ENCODE measurements around the gene DDX41.
A peak's percentile ranks its signal among the peaks of the same experiment; 100 is the strongest.

DDX41 gene

DNA sequence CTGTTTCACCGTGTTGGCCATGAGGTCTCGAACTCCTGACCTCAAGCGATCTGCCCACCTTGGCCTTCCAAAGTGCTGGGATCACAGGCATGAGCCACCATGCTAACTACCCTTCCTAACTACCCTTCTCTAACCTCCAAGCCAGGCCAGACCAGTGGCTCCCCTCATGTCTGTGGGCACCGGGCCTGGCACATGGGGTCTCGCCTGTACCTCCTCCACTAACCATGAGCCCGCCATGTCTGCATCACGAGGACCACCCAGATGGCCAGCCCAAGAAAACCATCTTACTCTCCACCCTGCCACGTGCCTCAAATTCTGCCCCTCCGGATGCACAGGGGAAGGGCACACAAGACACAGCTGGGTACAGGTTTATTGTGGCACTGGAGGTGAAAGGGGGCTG lies 33.7 kb downstream of the DDX41 start:
- DNase-seq: no peak

- no peak for DNase-seq
Measured at GRCh38 chr5:177482359-177482795, 34.4 kb downstream of the DDX41 start.

- no peak for DNase-seq
Measured at GRCh38 chr5:177479774-177480173, 37.0 kb downstream of the DDX41 start.

GRCh38 chr5:177478711-177479646 lies 37.8 kb downstream of the DDX41 start:
- peak; percentile 47 for DNase-seq

DNA sequence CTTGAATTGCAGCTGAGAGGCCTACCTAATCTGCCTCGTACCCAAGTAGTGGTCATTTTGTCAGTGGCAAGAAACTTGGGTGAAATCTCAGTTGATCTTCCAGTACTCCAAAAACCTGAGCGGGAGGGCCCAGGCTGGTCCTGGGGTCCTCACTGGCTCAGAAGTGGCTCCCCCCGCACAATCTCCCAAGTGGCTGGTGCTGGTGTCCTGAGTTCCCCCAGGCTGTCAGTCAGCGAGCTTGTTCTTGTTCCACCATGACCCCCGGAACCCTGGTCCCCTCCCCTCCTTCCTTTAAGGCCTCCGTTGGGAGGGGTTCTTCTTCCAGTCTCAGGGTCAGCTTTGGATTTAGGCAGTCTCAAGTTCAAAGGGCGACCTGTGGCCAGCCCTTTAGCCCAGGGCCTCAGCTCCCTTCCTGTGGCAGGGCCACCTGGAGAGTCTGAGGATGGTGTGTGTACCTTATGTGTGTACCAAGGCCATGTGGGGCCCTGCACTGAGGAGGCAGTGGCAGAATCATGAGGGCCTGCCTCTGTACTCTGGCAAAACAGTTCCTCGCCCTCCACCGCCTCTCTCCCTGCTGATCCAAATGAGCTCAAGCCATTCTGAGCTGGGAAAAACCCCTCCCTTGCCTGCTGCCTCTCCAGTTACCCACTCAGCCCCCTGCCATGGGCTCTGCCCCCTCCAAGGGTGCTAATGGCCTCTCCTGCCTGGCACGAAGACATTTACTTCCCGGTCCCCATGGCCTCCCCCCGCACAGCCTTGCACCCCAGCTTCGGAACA lies 38.9 kb downstream of the DDX41 start:
- no peak for DNase-seq

DNA sequence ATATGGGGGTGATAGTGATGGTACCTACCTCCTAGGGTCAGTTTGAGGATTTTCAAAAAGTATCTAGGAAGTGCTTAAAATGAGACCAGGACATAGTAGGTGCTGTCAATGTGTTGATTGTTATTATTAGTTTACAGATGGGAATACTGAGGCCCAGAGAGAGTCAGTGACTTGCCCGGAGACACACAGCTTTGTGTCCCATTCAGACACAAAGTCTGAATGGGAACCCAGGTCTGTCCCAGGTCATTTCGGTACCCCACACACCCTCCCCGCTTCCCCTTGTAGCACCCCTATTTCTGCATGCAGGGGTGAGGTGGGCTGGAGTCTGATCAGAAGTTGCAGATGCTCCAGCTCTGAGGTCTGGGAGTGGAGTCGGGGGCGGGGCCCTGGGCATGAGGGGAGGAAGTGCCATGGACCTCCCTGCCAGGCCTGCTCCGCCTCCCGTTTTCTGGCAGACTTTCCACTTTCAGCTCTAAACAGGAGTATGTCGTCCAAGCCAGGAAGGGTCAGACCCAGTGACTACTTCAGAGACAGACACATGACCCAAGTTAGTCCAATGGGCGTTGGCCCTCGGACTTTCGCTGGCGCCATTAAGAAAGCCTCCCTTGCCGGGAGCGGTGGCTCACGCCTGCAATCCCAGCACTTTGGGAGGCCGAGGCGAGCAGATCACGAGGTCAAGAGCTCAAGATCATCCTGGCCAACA lies 40.1 kb downstream of the DDX41 start:
- DNase-seq: no peak

DNA sequence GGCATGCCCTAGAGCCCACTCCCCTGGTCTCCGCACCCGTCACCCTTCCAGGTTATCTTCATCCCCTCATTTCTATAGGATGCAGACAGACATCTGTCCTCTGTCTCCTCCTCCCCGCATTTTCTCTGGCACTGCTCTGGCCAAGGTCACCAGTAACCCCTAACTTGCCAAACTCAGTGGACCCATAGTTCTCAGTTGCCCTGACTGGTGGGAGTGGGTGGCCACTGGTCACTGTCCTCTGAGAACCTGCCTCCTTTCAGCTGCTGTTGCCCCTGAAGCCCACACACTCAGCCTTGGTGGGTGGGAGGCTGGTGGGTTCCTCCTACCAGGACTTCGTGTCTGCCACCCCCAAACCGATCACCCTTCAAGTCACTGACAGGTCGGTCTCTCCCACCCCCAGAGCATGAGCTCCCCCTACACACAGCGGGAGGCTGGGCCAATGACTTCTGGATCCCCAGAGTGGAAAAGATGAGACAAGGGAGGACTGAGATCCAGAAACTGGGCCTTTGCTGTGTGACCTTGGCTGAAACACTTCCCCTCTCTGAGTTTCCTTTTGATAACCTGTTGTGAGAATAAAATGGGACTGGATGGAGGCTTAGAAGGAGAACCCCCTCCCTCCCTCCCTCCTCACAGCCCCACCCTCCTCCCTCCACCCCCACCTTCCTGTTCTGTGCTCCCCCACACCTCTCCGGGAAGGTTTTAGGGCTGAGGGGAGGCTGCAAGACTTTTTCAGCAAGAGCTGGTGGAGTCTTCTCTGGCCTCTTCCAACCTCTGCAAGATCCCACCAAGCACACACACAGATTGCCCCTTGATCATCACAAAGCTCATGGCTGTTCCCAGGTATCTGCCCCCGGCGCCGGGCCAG lies 41.0 kb downstream of the DDX41 start:
- no peak for DNase-seq

DNA sequence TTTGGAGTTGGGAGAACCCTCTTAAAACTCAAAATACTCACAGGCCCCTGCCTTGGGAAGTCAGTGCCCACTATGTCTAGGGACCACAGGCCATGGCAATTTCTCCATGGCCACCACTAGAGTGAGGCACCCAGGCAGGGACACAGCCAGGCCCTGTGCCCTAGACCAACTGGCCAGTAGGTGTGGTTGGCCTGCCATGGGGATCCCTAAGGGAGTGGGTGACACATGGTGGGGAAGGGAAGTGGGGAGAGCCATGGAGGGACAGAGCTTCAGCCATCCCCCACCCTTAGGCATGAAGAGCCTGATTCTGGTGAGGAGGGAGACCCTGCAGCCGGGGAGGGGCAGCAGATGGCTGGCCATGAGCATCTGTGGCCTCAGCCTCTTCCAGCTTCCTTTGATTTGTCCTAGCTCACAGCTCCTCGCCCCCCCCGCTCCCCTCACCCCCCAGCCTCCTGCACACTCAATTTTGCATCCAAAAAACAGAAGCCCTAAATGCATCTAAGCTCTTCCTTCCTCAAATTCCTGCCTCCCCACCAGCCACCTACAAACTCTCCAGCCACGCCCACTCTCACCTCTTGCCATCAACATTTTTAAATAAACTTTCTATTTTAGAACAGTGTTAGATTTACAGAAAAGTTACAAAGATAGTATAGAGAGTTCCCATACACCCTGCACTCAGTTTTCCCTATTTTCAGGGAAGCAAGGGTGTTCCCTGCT lies 41.8 kb downstream of the DDX41 start:
- no peak for DNase-seq

DNA sequence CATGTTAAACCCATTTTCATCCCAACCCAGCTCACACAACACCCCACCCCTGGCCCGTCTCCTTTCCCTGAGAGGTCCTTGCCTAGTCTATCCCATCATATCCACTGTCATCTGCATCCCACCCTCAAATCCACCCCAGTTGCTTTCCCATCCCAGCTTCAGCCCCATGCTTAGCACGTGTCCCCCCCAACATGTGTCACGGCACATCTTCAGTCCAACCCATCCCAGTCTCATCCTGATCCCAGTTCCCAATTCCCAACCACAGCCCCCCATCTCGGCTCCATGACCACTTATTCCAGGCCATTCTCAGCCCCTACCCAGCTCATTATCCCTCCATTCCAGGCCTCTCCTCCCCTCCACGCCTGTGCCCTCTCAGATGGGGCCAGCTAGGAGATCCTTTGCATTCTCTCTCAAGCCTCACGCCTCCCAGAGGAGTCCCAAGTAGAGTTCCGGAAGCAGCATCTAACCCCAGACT lies 42.7 kb downstream of the DDX41 start:
- DNase-seq: no peak

DNA sequence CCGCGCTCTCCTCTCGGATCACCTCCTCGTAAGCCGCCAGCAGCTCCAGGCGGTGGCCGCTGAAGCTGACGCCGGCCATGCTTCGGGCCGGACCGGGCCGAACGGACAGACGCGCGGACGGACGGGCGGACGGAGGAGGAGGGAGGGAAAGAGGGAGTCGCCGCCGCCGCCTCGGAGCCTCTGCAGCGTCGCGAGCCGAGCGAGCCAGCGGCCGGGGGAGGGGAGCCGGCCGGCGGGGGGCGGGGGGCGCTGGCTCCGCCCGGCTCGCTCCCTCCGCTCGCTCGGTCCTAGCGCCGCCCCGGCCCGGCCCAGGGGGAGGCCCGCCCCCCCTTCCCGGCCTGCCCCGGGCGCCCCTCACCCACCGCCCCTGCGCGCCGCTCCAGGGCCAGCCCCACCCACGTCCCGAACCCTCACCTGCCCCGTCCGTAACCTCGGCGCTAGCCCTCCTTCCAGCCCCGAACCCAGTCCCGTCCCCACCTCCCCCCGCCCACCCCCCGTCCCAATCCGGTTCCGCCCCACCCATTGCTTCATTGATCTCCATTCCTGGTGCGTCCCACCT lies 43.2 kb downstream of the DDX41 start, which contains the start of gene DBN1:
DBN1 (minus strand) TSS at position 192 of the 559 bp plus-strand sequence; CDS start at position 79, 113 bp downstream.
- DNase-seq: peak; percentile 41

- peak; percentile 66 for DNase-seq
Measured at GRCh38 chr5:177472460-177473442, 44.0 kb downstream of the DDX41 start.

DNA sequence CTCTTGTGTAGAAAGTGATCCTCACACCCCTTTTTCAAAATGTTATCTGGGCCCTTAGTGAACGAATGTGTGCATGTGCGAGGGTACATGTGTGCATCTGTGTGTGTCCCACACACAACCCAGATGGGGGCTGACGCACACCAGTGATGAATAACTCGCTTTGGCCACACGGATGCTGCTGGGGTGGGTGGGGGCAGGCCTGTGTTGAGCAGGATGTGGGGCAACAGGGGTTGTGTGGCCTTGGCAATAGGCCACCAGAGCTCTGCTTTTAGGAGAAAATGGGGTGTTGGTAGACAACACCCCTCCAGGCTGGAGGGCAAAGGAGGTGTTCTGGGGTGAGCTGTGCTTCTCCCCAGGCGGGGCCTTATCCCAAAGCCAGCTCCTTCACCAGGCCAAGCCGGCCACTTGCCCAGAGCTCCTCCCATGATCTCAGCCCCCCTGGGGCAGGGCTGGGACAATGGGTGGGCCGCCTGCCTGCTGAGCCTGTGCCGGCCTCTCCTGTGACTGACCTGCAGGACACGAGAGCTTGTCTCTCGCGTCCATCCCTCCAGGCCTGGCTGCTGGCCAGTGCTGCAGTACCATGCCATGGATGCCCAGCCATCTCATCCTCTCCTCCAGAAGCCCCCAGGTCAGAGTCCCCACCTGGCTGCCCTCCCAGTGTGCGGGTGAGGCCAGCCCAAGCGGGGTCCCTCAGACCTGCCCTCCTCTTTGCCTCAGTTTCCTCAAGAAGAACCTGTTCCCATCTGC lies 45.0 kb downstream of the DDX41 start:
- DNase-seq: no peak

- no peak for DNase-seq
Measured at GRCh38 chr5:177470759-177471536, 45.8 kb downstream of the DDX41 start.

DNA sequence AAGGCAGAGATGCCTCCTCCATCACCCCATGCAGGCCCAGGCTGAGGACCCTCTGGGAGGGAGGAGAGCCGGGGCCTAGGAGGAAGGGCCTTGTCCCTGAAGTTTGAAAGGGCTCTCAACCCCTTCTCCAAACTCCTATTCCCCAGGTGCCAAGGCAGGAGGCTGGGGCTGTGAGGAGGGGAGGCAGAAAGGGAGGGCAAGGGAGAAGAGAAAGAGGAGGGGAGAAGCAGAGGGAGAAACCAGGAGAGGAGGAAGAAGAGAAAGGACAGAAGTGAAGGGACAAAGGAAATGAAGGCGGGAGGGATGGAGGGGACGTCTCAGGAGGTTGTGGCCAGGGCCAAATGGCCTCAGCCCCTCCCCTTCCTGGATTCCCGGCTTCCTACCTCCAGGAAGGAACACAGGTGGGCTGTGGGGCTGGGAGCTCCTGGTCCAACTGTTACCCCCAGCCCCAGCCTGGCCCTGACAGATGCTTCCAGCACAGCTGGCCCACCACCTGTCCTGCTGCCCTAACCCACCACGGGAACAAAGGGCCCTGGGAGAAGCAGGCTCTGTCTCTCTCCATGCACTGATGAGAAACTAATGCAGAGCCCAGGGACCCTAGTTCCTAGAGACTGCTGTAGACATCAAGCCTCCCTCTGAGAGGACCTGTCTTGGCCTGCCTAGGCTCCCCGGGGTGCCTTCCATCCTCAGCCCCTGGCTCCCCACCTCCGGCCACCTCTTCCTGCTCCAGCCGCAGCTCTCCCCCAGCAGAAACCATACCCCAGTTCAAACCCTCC lies 46.8 kb downstream of the DDX41 start:
- DNase-seq: no peak

- DNase-seq: no peak
Measured at GRCh38 chr5:177468685-177469628, 47.8 kb downstream of the DDX41 start.

DNA sequence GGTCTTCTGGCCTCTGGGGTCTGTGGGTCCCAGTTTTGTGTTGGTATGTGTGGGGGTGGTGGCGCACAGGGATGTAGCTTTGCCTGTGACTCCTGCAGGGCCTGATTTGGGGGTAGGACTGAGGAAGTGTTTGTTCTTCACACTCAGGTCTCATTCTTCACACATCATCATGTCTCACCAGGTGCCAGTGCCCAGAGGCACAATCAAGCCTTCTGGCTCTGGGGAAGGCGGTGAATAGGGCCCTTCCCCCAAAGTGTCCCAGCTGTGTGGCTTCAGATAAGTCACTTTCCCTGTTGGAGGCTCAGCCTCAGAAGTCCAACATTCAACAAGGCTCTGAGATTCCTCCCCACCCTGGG lies 48.5 kb downstream of the DDX41 start:
- DNase-seq: no peak
